HG03575 (cell line): ENCODE data around the gene PLPP4.

Experiments used
- ATAC-seq: cut with Tn5 transposase; IDR thresholded peaks from one replicate; pipeline ENCODE4 v1.9.1; 2021; ENCODE audit not compliant: unreplicated experiment, insufficient number of reproducible peaks, low FRiP score; ENCODE audit errors: extremely low read depth

The PLPP4 gene

DNA sequence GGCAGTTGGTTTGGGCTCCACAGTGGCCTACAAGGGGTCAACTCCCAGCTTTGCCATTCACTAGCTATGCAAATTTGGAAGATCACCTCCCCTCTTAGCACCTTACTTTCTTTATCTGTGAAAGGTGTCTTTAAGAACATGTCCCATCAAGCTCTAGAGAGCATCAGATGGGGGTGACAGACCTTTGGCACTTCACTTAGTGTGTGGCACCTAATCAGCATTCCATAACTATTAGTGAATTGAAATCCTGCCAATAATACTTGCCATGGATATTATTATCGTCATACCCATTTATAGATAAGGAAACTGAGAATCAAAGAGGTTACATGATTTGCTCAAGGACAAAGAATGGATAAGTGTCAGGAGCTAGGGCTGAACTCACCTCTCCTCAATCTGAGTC is 51.9 kb downstream of the PLPP4 start:
- no peak for ATAC-seq

GRCh38 chr10:120511165-120511564 is 54.1 kb downstream of the PLPP4 start:
- ATAC-seq, result no peak

DNA sequence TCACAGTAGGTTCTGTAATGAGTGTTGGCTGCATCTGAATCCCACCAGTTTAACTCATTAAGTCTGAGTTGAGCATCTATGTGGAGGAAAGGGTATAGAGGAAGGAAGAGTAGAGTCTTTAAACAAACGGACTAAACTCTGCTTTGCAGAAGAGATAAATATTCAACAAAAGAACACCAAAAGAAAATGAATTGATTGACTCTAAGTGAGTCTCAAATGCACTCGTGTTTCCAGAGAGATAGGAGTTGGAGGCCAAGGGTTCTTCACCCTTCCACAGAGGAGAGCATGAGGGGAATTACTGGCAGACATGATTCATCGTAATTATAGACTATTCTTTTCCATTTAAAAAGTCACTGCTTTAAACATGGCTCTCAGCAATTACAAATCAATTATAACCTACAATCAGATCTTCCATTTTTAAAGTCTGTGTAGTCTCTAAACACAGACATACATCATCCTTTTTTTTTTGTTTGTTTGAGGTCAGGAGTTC is 56.3 kb downstream of the PLPP4 start:
- ATAC-seq, result no peak

DNA sequence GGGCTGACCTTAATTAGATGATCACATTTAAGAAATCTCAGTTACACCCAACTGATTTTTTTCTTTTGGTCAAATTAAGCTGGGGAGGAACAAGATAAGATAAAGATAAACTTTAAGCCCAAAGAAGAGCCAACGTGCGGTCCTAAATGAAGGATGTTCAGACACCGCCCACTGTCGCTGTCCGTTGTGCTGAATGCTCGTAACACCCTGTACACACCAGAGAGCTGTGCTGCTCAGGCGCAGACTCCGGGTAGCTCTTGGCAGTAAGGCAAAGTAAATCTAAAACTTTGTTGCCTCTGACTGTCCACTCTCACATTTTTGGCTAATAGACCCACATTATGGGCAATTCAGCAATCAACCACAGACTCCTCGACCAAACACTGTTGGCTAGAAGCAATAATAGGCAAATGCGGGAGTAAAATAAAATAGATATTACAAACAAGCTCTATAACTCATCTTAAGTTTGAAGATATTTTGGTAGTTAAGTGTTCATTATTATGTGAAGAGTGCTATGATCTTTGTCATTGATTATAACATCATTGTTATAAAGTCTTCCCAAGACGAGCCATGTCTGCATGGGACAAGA is 57.1 kb downstream of the PLPP4 start:
- ATAC-seq, result no peak

GRCh38 chr10:120514959-120515358 is 57.9 kb downstream of the PLPP4 start:
- no peak for ATAC-seq

DNA sequence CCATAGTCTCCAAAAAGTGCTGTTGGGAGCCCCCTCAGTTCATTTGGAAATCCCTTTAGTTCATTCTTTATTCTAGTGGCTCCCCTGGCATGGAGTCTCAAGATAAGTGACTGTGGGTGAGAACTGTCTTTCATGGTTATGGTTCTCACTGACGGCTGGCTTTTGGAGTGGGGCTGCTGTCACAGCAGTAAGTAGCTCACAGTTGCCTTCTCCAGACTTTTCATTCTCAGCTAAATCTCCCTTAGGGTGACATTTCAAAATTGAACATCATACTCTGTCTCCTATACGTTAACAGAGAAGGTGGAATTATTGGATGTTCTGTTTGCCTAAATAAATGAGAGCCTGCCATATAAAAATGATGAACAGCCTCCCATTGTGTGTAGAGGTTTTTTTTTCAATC is 58.7 kb downstream of the PLPP4 start:
- no peak for ATAC-seq

DNA sequence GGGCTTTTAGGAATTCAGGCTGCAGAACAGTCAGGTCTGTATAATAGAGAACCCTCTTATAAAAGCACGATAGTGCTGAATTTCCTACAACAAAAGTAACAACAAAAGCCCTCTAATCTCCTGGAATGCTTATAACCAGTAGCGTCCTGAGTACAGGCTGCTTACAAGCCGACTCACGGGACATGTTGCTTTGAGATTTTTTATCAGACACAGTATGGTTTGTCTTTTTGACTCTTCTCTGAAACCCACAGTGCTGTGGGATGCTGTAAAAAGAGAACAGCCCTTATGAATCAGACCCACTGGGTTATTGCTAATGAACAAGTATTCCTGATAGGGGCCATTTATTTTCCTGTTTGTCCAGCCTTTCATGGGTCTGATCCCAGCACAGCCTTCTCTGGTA is 59.4 kb downstream of the PLPP4 start:
- ATAC-seq, result no peak

DNA sequence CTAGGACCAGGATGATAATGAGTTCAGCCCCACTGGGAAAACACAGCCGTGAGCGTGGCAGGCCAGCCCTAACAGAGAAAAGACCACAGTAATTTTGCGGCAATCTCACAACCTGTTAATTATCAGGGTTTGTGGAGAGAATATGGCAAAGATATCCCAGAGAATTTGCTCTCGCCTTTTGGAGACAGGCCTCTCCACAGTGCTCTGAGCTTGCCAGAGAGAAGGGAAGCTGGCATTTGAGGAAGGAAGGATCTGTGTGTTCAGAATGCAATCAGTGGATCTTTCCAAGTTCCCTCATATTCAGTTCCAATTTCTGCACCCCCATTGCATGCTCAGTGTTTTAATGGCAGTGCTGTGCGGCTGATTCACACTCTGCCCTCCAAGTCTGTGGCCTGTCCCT is 60.2 kb downstream of the PLPP4 start:
- ATAC-seq, result no peak

- ATAC-seq, result no peak
Measured at GRCh38 chr10:120517881-120518484, 61.0 kb downstream of the PLPP4 start.

DNA sequence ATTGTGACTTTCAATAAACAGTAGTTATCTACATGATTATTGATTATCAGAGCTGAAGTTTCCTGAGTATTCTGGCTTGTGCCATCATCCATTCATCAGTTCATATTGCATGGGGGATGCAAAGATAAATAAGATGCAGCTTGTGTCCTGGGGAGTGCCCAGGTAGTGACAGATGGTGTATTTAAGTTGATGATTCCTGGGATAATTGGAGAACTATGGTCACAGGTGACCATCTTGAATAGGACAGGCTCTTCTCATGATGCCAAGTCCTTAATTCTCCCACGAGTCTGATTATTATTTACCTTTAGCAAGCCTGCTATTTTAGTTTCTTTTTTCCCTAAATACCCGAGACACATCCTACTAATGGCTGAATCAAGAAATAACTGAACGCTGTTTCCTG is 64.9 kb downstream of the PLPP4 start:
- ATAC-seq, result no peak

- no peak for ATAC-seq
Measured at GRCh38 chr10:120527691-120528090, 70.7 kb downstream of the PLPP4 start.

GRCh38 chr10:120530699-120531098 is 73.7 kb downstream of the PLPP4 start:
- ATAC-seq, result no peak

GRCh38 chr10:120538091-120538490 is 81.1 kb downstream of the PLPP4 start:
- ATAC-seq, result no peak

DNA sequence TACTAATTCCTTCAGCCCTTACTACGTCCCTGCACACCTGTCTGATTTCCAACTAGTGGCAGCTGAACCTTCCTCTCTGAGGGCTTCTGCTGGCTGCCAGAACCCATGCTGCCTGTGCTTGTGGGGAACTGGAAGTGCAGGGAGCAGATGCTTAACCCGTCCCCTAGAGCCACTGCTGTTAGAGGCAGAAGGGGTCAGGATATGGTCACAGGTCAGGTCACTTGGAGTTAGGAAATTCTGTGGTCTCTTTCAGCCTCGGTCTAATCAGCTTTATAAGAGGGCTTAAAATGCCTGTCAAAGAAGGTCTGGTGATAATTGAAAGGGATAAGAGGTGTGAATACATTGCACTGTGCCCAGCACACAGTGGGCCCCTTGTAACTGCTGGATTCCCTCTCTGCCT is 82.0 kb downstream of the PLPP4 start:
- no peak for ATAC-seq

DNA sequence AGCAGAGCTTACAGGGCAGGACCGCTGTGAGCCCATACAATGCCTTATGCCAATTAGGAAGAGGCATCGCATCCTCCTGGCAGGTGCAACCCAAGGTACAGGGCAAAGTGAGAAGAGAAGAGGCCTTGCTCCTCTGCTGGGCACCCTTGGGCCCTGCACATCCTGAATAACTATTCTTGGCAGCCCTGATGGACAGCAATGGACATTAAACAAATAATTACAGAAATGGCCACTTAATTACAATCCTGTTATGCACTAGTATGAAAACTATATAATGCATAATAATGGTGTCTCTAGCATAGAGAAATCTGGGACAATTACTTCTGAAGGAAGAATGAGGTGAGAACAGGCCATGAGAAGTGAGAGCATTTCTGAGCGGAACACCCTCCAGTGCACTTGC is 83.5 kb downstream of the PLPP4 start:
- ATAC-seq, result no peak

DNA sequence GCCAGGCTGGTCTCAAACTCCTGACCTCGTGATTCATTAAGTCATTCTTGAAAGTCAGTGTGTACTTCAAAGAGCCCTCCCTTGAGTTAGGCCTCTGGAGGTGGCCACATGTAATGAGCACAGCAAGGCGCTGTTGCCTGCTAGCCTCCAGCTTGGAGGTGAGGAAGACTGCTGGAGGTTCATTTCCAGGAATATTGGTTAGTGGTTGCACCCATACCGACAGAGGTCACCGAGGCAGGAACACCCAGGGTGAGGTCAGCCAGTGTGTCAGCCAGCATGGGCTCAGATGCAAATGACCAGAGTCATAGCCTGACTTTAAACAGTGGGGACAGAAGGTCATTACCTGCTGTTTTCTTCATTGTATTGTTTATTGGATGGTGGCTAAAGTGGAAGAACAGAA is 85.0 kb downstream of the PLPP4 start:
- no peak for ATAC-seq

DNA sequence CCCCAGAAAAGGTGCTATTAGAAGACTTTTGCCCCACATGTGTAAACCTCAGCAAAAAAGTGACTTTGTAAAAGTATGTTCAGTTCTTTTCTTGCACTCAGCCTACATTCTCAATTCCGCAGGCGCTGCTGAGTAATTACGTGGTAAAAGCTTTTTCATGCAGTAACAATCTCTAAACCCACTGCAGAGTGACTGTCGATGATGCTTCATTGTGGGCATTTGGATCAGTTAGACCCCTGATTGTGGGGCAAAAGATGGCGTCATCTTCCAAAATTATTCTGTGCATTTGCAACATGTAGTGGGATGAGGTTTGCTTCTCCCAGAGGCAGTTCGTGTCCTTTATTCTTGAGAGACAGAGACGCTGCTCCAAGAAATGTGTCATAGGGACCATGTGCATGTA is 85.6 kb downstream of the PLPP4 start:
- ATAC-seq, result no peak

- ATAC-seq, result no peak
Measured at GRCh38 chr10:120543291-120543690, 86.3 kb downstream of the PLPP4 start.

GRCh38 chr10:120548210-120548609 is 91.2 kb downstream of the PLPP4 start:
- ATAC-seq, result no peak

GRCh38 chr10:120552262-120552661 is 95.2 kb downstream of the PLPP4 start:
- ATAC-seq, result no peak

- no peak for ATAC-seq
Measured at GRCh38 chr10:120553911-120554310, 96.9 kb downstream of the PLPP4 start.
